ENCODE results near the gene WIZ. TPM values are rescaled to one million over a fixed set of nuclear protein-coding genes. Genes with fewer than 3 reads are reported as not detected.

WIZ gene
- total RNA-seq, 2 experiments from 2014 or later = 19.3 to 21.0 TPM

- H3K9me3 Mint-ChIP-seq = no peaks in the 10 kb centered on the region
- DNase-seq = no peak
- no peaks in the 10 kb centered on the region for H3K27me3 Mint-ChIP-seq
- TF ChIP-seq CTCF (IDR thresholded peaks at IDR 0.05) = no peak
- intact Hi-C loops (cut with micrococcal nuclease) = no loop called here
- peak overlapping the region; percentile 14 for H3K27ac Mint-ChIP-seq
- ChIA-PET CTCF (interaction anchor here (1.3 kb wide), 1 partner anchor 107 kb away, joined by 3 read pairs; no protein-coding TSS in a partner anchor), POLR2A (interaction anchor here (0.8 to 1.8 kb wide), 4 partner anchors 8 to 29 kb away, joined by 3 to 8 read pairs (median 5); partner anchors contain the start of gene AKAP8L)
- no peak for ATAC-seq
- H3K4me3 Mint-ChIP-seq = peak overlapping the region; percentile 46
- H3K4me1 Mint-ChIP-seq (ENCODE audit: low read depth) = peaks cover 14% of the 10 kb centered on the region
- peaks cover 26% of the 10 kb centered on the region for H3K36me3 Mint-ChIP-seq (ENCODE audit: low read depth)
Observed at GRCh38 chr19:15448044-15448777, 1.5 kb downstream of the WIZ start.

GRCh38 chr19:15447057-15447456, 2.7 kb downstream of the WIZ start:
- DNase-seq (no peak), ATAC-seq (no peak)
- Mint-ChIP-seq H3K4me1 (ENCODE audit: low read depth) (peaks cover 14% of the 10 kb centered on the region), H3K27me3 (no peaks in the 10 kb centered on the region), H3K9me3 (no peaks in the 10 kb centered on the region), H3K36me3 (ENCODE audit: low read depth) (peaks cover 18% of the 10 kb centered on the region), H3K27ac (no peak overlapping the region), H3K4me3 (no peak overlapping the region)
- ChIA-PET POLR2A (interaction anchor here (1.1 to 1.8 kb wide), 4 partner anchors 10 to 27 kb away, joined by 4 to 8 read pairs (median 5); no protein-coding TSS in a partner anchor), CTCF (interaction anchor here (1.3 kb wide), 1 partner anchor 109 kb away, joined by 3 read pairs; no protein-coding TSS in a partner anchor)
- TF ChIP-seq CTCF (IDR thresholded peaks at IDR 0.05) = no peak
- intact Hi-C loops (cut with micrococcal nuclease) = no loop called here

GRCh38 chr19:15445807-15446376, 3.9 kb downstream of the WIZ start:
- POLR2A ChIA-PET = interaction anchor here (1.8 kb wide), 1 partner anchor 13 kb away, joined by 4 read pairs; no protein-coding TSS in a partner anchor
- Mint-ChIP-seq H3K36me3 (ENCODE audit: low read depth) (peaks cover 6% of the 10 kb centered on the region), H3K9me3 (no peaks in the 10 kb centered on the region), H3K4me3 (no peak overlapping the region), H3K4me1 (ENCODE audit: low read depth) (peaks cover 10% of the 10 kb centered on the region), H3K27ac (no peak overlapping the region), H3K27me3 (no peaks in the 10 kb centered on the region)
- DNase-seq (no peak), ATAC-seq (no peak)
- TF ChIP-seq CTCF (IDR thresholded peaks at IDR 0.05) = no peak
- CTCF ChIA-PET = interaction anchor here (1.0 kb wide), 1 partner anchor 26 kb away, joined by 3 read pairs; no protein-coding TSS in a partner anchor
- intact Hi-C loops (cut with micrococcal nuclease) = no loop called here

- H3K27me3 Mint-ChIP-seq = no peaks in the 10 kb centered on the region
- ATAC-seq (no peak), DNase-seq (no peak)
- H3K4me3 Mint-ChIP-seq = no peak overlapping the region
- no peaks in the 10 kb centered on the region for H3K9me3 Mint-ChIP-seq
- H3K4me1 Mint-ChIP-seq (ENCODE audit: low read depth) = peaks cover 4% of the 10 kb centered on the region
- ChIA-PET POLR2A (interaction anchor here (1.8 kb wide), 1 partner anchor 12 kb away, joined by 4 read pairs; no protein-coding TSS in a partner anchor), CTCF (interaction anchor here (1.0 kb wide), 1 partner anchor 26 kb away, joined by 3 read pairs; no protein-coding TSS in a partner anchor)
- peaks cover under 1% of the 10 kb centered on the region for H3K36me3 Mint-ChIP-seq (ENCODE audit: low read depth)
- TF ChIP-seq CTCF (IDR thresholded peaks at IDR 0.05) = no peak
- intact Hi-C loops (cut with micrococcal nuclease) = no loop called here
- H3K27ac Mint-ChIP-seq = no peak overlapping the region
Observed at GRCh38 chr19:15445227-15445605, 4.5 kb downstream of the WIZ start.
